HG03095 (cell line): ENCODE results near the gene THNSL1.
A peak's percentile ranks its signal among the peaks of the same experiment; 100 is the strongest.
"Not testable (repeated sequence)": the region's sequence is repeated elsewhere in the genome, so short reads cannot be mapped to it uniquely, and the experiment has no call there.

ENCODE experiments used
- ATAC-seq: cut with Tn5 transposase; IDR thresholded peaks from one replicate; pipeline ENCODE4 v1.9.1; 2021; ENCODE audit warnings: moderate library complexity; ENCODE audit not compliant: unreplicated experiment

Gene THNSL1

GRCh38 chr10:25016376-25017153 lies at the start of gene THNSL1:
TSS of gene THNSL1 (plus strand) at chr10:25016612. CDS start at chr10:25023224, 6,612 bp downstream.
- ATAC-seq: peak; percentile 98

GRCh38 chr10:24966962-24967481 lies 49.4 kb upstream of the THNSL1 start:
- ATAC-seq: no peak

GRCh38 chr10:24968349-24968748 lies 48.1 kb upstream of the THNSL1 start:
- no peak for ATAC-seq

GRCh38 chr10:24968951-24969350 lies 47.5 kb upstream of the THNSL1 start:
- ATAC-seq: not testable (repeated sequence)

GRCh38 chr10:24969841-24970281 lies 46.6 kb upstream of the THNSL1 start:
- no peak for ATAC-seq

GRCh38 chr10:24971374-24971773 lies 45.0 kb upstream of the THNSL1 start:
- no peak for ATAC-seq

- ATAC-seq: no peak
These were observed 43.2 kb upstream of the THNSL1 start for GRCh38 chr10:24973163-24973562.

GRCh38 chr10:24974976-24975375 lies 41.4 kb upstream of the THNSL1 start:
- no peak for ATAC-seq

GRCh38 chr10:24979685-24980084 lies 36.7 kb upstream of the THNSL1 start:
- ATAC-seq: no peak

GRCh38 chr10:24981161-24981710 lies 35.2 kb upstream of the THNSL1 start:
- ATAC-seq: no peak

- ATAC-seq: peak; percentile 56
These were observed 33.9 kb upstream of the THNSL1 start for GRCh38 chr10:24982319-24983112.

GRCh38 chr10:24983130-24983529 lies 33.3 kb upstream of the THNSL1 start:
- ATAC-seq: no peak

GRCh38 chr10:24983946-24984345 lies 32.5 kb upstream of the THNSL1 start:
- ATAC-seq: no peak

GRCh38 chr10:24984906-24985305 lies 31.5 kb upstream of the THNSL1 start:
- no peak for ATAC-seq

- no peak for ATAC-seq
These were observed 27.4 kb upstream of the THNSL1 start for GRCh38 chr10:24988831-24989640.

- ATAC-seq: no peak
These were observed 26.5 kb upstream of the THNSL1 start for GRCh38 chr10:24989867-24990266.

GRCh38 chr10:24991298-24991697 lies 25.1 kb upstream of the THNSL1 start:
- no peak for ATAC-seq

GRCh38 chr10:24992512-24993133 lies 23.8 kb upstream of the THNSL1 start:
- no peak for ATAC-seq

- no peak for ATAC-seq
These were observed 23.0 kb upstream of the THNSL1 start for GRCh38 chr10:24993237-24993958.

GRCh38 chr10:24995072-24995471 lies 21.3 kb upstream of the THNSL1 start:
- no peak for ATAC-seq
